ENCODE data around the gene SNTG2. TPM values are rescaled to one million over a fixed set of nuclear protein-coding genes. Genes with fewer than 3 reads are reported as not detected.

Gene SNTG2
- polyA plus RNA-seq, 3 donors, result not detected

- Histone ChIP-seq H4K20me1 (ENCODE audit: insufficient read depth, low read length) (no peaks in the 10 kb centered on the region), H3K27ac (ENCODE audit: low read depth in 1 of 2, low read length in 2 of 2) (no peak overlapping the region), H3K4me1 (ENCODE audit: control insufficient read depth in 1 of 2, insufficient read depth in 2 of 2, low read length in 2 of 2) (no peaks in the 10 kb centered on the region), H3K9ac (ENCODE audit: insufficient read depth, low read length, poor library complexity, severe bottlenecking) (no peak overlapping the region), H2AFZ (ENCODE audit: insufficient read depth, low read depth, low read length, poor library complexity, severe bottlenecking) (no peak overlapping the region), H3K79me2 (ENCODE audit: insufficient read depth, low read length) (no peaks in the 10 kb centered on the region), H3K27me3 (ENCODE audit: control insufficient read depth in 2 of 2, insufficient read depth in 2 of 2, low read length in 2 of 2) (no peaks in the 10 kb centered on the region), H3K9me3 (replicated peaks in 1 of 2; ENCODE audit: control insufficient read depth in 1 of 2, insufficient read depth in 1 of 2, low read length in 2 of 2) (no peaks in the 10 kb centered on the region), H3K4me3 (replicated peaks in 1 of 3; ENCODE audit: low read depth in 2 of 3, low read length in 3 of 3) (no peak overlapping the region), H3K36me3 (replicated peaks in 1 of 2; ENCODE audit: control insufficient read depth in 1 of 2, insufficient read depth in 2 of 2, low read length in 2 of 2) (no peaks in the 10 kb centered on the region), H3K4me2 (replicated peaks; ENCODE audit: extremely low read depth, low read length, poor library complexity, severe bottlenecking) (no peak overlapping the region)
- Mint-ChIP-seq H3K27me3 (ENCODE audit: low read depth in 3 of 3) (peaks cover 1 to 3% (median 1%) of the 10 kb centered on the region in 3 donors), H3K4me1 (peaks cover 2% of the 10 kb centered on the region), H3K9me3 (peaks cover 0 to 10% (median 5%) of the 10 kb centered on the region in 7 donors), H3K27ac (no peak overlapping the region), H3K4me3 (no peak overlapping the region), H3K36me3 (no peaks in the 10 kb centered on the region)
- no peak for DNase-seq
- no peak for TF ChIP-seq CTCF (IDR thresholded peaks at IDR 0.05)
- WGBS (ENCODE audit: insufficient coverage), result 100% methylated on average over 1 of the region's 3 CpGs
- intact Hi-C loops (cut with micrococcal nuclease), result no loop called here
These were observed 358.9 kb downstream of the SNTG2 start for GRCh38 chr2:1309507-1309906.

- H3K4me3 ChIP-seq (replicated peaks in 1 of 3; ENCODE audit: low read depth in 2 of 3, low read length in 3 of 3), result no peak overlapping the region
- no peak overlapping the region for H3K9ac ChIP-seq (ENCODE audit: insufficient read depth, low read length, poor library complexity, severe bottlenecking)
- intact Hi-C loops (cut with micrococcal nuclease), result no loop called here
- H3K27ac Mint-ChIP-seq, result no peak overlapping the region
- TF ChIP-seq CTCF (IDR thresholded peaks at IDR 0.05), result no peak
- WGBS (ENCODE audit: insufficient coverage), result 88% methylated on average over 5 of the region's 7 CpGs
- H3K27me3 ChIP-seq (ENCODE audit: control insufficient read depth in 2 of 2, insufficient read depth in 2 of 2, low read length in 2 of 2), result no peaks in the 10 kb centered on the region
- H3K79me2 ChIP-seq (ENCODE audit: insufficient read depth, low read length), result no peaks in the 10 kb centered on the region
- H3K36me3 ChIP-seq (replicated peaks in 1 of 2; ENCODE audit: control insufficient read depth in 1 of 2, insufficient read depth in 2 of 2, low read length in 2 of 2), result no peaks in the 10 kb centered on the region
- peaks cover 2% of the 10 kb centered on the region for H3K4me1 Mint-ChIP-seq
- H3K27me3 Mint-ChIP-seq (ENCODE audit: low read depth in 3 of 3), result peaks cover 1 to 3% (median 1%) of the 10 kb centered on the region in 3 donors
- H3K4me1 ChIP-seq (ENCODE audit: control insufficient read depth in 1 of 2, insufficient read depth in 2 of 2, low read length in 2 of 2), result no peaks in the 10 kb centered on the region
- no peak overlapping the region for H3K4me2 ChIP-seq (replicated peaks; ENCODE audit: extremely low read depth, low read length, poor library complexity, severe bottlenecking)
- H4K20me1 ChIP-seq (ENCODE audit: insufficient read depth, low read length), result no peaks in the 10 kb centered on the region
- no peaks in the 10 kb centered on the region for H3K9me3 ChIP-seq (replicated peaks in 1 of 2; ENCODE audit: control insufficient read depth in 1 of 2, insufficient read depth in 1 of 2, low read length in 2 of 2)
- H2AFZ ChIP-seq (ENCODE audit: insufficient read depth, low read depth, low read length, poor library complexity, severe bottlenecking), result no peak overlapping the region
- no peak overlapping the region for H3K4me3 Mint-ChIP-seq
- no peak for DNase-seq
- H3K27ac ChIP-seq (ENCODE audit: low read depth in 1 of 2, low read length in 2 of 2), result no peak overlapping the region
- no peaks in the 10 kb centered on the region for H3K36me3 Mint-ChIP-seq
- peaks cover 0 to 14% (median 7%) of the 10 kb centered on the region in 7 donors for H3K9me3 Mint-ChIP-seq
These were observed 359.6 kb downstream of the SNTG2 start for GRCh38 chr2:1310202-1310601.

All from CD14-positive monocyte (primary cell).